Spleen (tissue), 7 donors: Measurements from ENCODE around the gene METTL8.

ENCODE experiments used
- POLR2A ChIP-seq, 3 donors: fragments of 450-650 bp; IDR thresholded peaks; one replicate each; pipeline ENCODE4 v1.5.1; 2017; ENCODE audit warnings: antibody characterized with exemption in 3 of 3, mild to moderate bottlenecking in 1 of 3
- TF ChIP-seq, protein P1 (sequence below), 11 experiments: fragments of 200-600 bp in 7 of 11; fragments of 450-650 bp in 4 of 11; sonication (generic) in 4 of 11; IDR thresholded peaks in 8 of 11; conservative IDR thresholded peaks in 3 of 11; 1 replicate in 7 of 11; 2 replicates in 4 of 11; pipeline versions ENCODE4 v1.4.0 to v1.8.0; 2016 to 2021; ENCODE audit warnings: antibody characterized with exemption in 11 of 11, inconsistent platforms in 4 of 11, mild to moderate bottlenecking in 1 of 11
- donor health status: DM: no; HTN: no; CAD: no; lungs with moderate emphysema.
- donor health status: DM: no; HTN: no; CAD: no.
- donor health status: DM: no; HTN: no; CAD: no.

DNA sequence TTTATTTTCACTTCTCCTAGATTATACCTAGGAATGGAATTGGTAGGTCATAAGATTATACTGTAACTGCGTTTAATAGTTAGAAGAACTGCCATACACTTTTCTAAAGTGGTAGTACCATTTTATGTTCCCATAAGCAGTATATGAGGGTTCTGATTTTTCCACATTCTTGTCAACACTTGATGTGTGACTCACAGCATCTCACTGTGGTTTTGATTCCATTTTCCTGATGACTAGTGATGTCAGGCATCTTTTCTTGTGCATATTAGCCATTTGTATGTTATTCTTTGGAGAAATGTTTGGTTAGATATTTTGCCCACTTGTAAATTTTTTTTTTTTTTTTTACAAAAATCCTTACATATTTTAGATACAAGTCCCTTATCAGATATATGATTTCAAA, 2.5 kb upstream of the METTL8 start:
- TF ChIP-seq, protein P1, sequence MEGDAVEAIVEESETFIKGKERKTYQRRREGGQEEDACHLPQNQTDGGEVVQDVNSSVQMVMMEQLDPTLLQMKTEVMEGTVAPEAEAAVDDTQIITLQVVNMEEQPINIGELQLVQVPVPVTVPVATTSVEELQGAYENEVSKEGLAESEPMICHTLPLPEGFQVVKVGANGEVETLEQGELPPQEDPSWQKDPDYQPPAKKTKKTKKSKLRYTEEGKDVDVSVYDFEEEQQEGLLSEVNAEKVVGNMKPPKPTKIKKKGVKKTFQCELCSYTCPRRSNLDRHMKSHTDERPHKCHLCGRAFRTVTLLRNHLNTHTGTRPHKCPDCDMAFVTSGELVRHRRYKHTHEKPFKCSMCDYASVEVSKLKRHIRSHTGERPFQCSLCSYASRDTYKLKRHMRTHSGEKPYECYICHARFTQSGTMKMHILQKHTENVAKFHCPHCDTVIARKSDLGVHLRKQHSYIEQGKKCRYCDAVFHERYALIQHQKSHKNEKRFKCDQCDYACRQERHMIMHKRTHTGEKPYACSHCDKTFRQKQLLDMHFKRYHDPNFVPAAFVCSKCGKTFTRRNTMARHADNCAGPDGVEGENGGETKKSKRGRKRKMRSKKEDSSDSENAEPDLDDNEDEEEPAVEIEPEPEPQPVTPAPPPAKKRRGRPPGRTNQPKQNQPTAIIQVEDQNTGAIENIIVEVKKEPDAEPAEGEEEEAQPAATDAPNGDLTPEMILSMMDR (IDR thresholded peaks at IDR 0.05 in 8 of 11, conservative IDR thresholded peaks at IDR 0.05 in 3 of 11): no peak
- TF ChIP-seq POLR2A (IDR thresholded peaks at IDR 0.05): no peak
